Stimulated activated effector memory CD8-positive, alpha-beta T cell treated with anti-CD3 and anti-CD28 coated beads, Interleukin-12 subunit alpha, Interleukin-12 subunit beta, amount 100 ng/mL, for 72 hours (primary cell): ENCODE results near the gene QPCT.

Experiments used
- ATAC-seq: fragments of 150-1000 bp; cut with Tn5 transposase; 2 replicates; pipeline ENCODE4 v1.10.0; 2021
- DNase-seq, 2 donors: peaks; one replicate each; pipeline ENCODE4 v3.0.0; 2021 to 2022; ENCODE audit warnings: low spot score in 2 of 2
- H3K27ac Mint-ChIP-seq: one replicate; pipeline ENCODE4 v1.8.0; 2022; ENCODE audit warnings: mild to moderate bottlenecking, mixed read lengths
- H3K36me3 Mint-ChIP-seq: one replicate; pipeline ENCODE4 v1.8.0; 2022; ENCODE audit warnings: mild to moderate bottlenecking, mixed read lengths
- H3K4me1 Mint-ChIP-seq: one replicate; pipeline ENCODE4 v1.8.0; 2022; ENCODE audit warnings: mixed read lengths
- H3K4me3 Mint-ChIP-seq: one replicate; pipeline ENCODE4 v1.8.0; 2022; ENCODE audit warnings: mild to moderate bottlenecking, mixed read lengths
- H3K9me3 Mint-ChIP-seq: one replicate; pipeline ENCODE4 v1.8.0; 2022; ENCODE audit warnings: mixed read lengths

QPCT gene

GRCh38 chr2:37415128-37415820 is 70.8 kb downstream of the QPCT start:
- Mint-ChIP-seq H3K4me1 (peaks cover 12% of the 10 kb centered on the region), H3K36me3 (no peaks in the 10 kb centered on the region), H3K27ac (peak overlapping the region; percentile 47), H3K9me3 (no peaks in the 10 kb centered on the region), H3K4me3 (no peak overlapping the region)
- no peak for DNase-seq
- no peak for ATAC-seq

- no peaks in the 10 kb centered on the region for H3K9me3 Mint-ChIP-seq
- DNase-seq, result no peak
- no peaks in the 10 kb centered on the region for H3K36me3 Mint-ChIP-seq
- H3K27ac Mint-ChIP-seq, result no peak overlapping the region
- H3K4me3 Mint-ChIP-seq, result no peak overlapping the region
- no peak for ATAC-seq
- peaks cover 12% of the 10 kb centered on the region for H3K4me1 Mint-ChIP-seq
These were observed 72.9 kb downstream of the QPCT start for GRCh38 chr2:37417321-37417720.

GRCh38 chr2:37418956-37419355 is 74.5 kb downstream of the QPCT start:
- no peak for ATAC-seq

GRCh38 chr2:37421686-37422085 is 77.3 kb downstream of the QPCT start:
- Mint-ChIP-seq H3K9me3 (no peaks in the 10 kb centered on the region), H3K4me1 (no peaks in the 10 kb centered on the region), H3K27ac (no peak overlapping the region), H3K4me3 (no peak overlapping the region), H3K36me3 (no peaks in the 10 kb centered on the region)
- no peak for DNase-seq
- ATAC-seq, result no peak

More at GRCh38 chr2:37418956-37419355, 74.5 kb downstream of the QPCT start:
- Mint-ChIP-seq H3K36me3 (no peaks in the 10 kb centered on the region), H3K4me1 (peaks cover 12% of the 10 kb centered on the region), H3K27ac (no peak overlapping the region), H3K9me3 (no peaks in the 10 kb centered on the region), H3K4me3 (no peak overlapping the region)
- DNase-seq, result no peak

GRCh38 chr2:37422816-37423215 is 78.4 kb downstream of the QPCT start:
- Mint-ChIP-seq H3K4me1 (no peaks in the 10 kb centered on the region), H3K4me3 (no peak overlapping the region), H3K9me3 (no peaks in the 10 kb centered on the region), H3K36me3 (no peaks in the 10 kb centered on the region), H3K27ac (no peak overlapping the region)
- DNase-seq (no peak), ATAC-seq (no peak)
